Measurements from ENCODE around the gene BDKRB1.

The BDKRB1 gene

DNA sequence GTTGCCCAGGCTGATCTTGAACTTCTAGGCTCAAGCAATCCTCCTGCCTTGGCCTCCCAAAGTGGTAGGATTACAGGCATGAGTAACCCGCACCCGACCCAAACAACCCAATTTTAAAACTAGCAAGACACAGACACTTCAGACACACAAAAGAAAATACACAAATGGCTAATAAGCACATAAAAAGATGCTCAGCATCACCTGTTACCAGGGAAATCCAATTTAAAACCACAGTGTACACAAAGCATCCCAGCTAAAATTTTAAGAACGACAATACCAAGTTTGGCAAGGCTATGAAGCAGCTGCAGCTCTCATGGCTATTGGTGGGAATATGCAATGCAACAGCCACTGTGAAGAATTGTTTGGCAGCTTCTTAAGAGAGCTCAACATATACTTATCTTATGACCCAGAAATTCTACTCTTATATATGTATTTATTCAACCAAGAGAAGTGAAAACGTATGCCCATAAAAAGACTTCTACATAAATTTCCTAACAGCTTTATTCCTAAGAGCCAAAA, 42.0 kb downstream of the BDKRB1 start:
- Histone ChIP-seq H3K27ac (ENCODE audit: low read depth, low read length) (no peak overlapping the region), H3K4me3 (ENCODE audit: insufficient read depth, low read length, poor library complexity, severe bottlenecking) (no peak overlapping the region), H3K9me3 (ENCODE audit: insufficient read depth, low read length) (no peaks in the 10 kb centered on the region), H3K9me2 (replicated peaks; ENCODE audit: insufficient read depth, low read length) (no peaks in the 10 kb centered on the region), H2AFZ (ENCODE audit: low read depth, low read length, severe bottlenecking) (no peak overlapping the region), H3K4me2 (ENCODE audit: low read depth, low read length, poor library complexity, severe bottlenecking) (no peak overlapping the region), H3K9ac (ENCODE audit: low read length) (no peak overlapping the region), H4K20me1 (ENCODE audit: low read depth, low read length) (no peaks in the 10 kb centered on the region), H3K36me3 (ENCODE audit: low read length) (no peaks in the 10 kb centered on the region), H3K27me3 (ENCODE audit: low read length) (no peaks in the 10 kb centered on the region), H3K79me2 (ENCODE audit: insufficient read depth, low read length) (no peaks in the 10 kb centered on the region), H3F3A (ENCODE audit: insufficient read depth) (no peaks in the 10 kb centered on the region)
- TF ChIP-seq, protein P1, sequence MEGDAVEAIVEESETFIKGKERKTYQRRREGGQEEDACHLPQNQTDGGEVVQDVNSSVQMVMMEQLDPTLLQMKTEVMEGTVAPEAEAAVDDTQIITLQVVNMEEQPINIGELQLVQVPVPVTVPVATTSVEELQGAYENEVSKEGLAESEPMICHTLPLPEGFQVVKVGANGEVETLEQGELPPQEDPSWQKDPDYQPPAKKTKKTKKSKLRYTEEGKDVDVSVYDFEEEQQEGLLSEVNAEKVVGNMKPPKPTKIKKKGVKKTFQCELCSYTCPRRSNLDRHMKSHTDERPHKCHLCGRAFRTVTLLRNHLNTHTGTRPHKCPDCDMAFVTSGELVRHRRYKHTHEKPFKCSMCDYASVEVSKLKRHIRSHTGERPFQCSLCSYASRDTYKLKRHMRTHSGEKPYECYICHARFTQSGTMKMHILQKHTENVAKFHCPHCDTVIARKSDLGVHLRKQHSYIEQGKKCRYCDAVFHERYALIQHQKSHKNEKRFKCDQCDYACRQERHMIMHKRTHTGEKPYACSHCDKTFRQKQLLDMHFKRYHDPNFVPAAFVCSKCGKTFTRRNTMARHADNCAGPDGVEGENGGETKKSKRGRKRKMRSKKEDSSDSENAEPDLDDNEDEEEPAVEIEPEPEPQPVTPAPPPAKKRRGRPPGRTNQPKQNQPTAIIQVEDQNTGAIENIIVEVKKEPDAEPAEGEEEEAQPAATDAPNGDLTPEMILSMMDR (IDR thresholded peaks at IDR 0.05; ENCODE audit: insufficient read depth, low read length, poor library complexity, severe bottlenecking) = no peak
- no peak for TF ChIP-seq EZH2phosphoT487 (conservative IDR thresholded peaks at IDR 0.05; ENCODE audit: low read length)

DNA sequence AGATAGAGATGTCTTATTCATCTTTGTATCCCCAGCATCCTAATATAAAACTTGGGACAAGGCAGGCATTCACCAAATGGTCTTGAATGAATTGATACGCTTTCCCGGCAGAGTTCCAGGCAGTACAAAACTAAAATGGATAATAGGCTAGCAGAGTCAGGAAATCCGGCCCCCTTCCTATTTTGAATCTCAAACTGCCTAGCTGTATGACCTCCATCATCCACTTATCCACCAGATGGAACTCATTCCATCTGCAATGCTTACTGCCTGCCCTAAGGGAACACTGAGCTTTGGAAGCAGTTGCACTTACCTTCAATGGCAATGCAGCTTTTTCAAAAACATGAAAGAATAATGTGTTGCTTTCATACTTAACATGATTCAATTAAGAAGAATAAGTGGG, 43.4 kb downstream of the BDKRB1 start:
- H3K4me2 ChIP-seq (ENCODE audit: low read depth, low read length, poor library complexity, severe bottlenecking) = no peak overlapping the region
- no peak overlapping the region for H3K4me3 ChIP-seq (ENCODE audit: insufficient read depth, low read length, poor library complexity, severe bottlenecking)
- H3F3A ChIP-seq (ENCODE audit: insufficient read depth) = no peaks in the 10 kb centered on the region
- no peaks in the 10 kb centered on the region for H3K9me3 ChIP-seq (ENCODE audit: insufficient read depth, low read length)
- no peaks in the 10 kb centered on the region for H4K20me1 ChIP-seq (ENCODE audit: low read depth, low read length)
- no peak overlapping the region for H3K9ac ChIP-seq (ENCODE audit: low read length)
- no peak overlapping the region for H3K27ac ChIP-seq (ENCODE audit: low read depth, low read length)
- H3K36me3 ChIP-seq (ENCODE audit: low read length) = no peaks in the 10 kb centered on the region
- TF ChIP-seq EZH2phosphoT487 (conservative IDR thresholded peaks at IDR 0.05; ENCODE audit: low read length) = no peak
- TF ChIP-seq, protein P1 (IDR thresholded peaks at IDR 0.05; ENCODE audit: insufficient read depth, low read length, poor library complexity, severe bottlenecking) = no peak
- no peaks in the 10 kb centered on the region for H3K9me2 ChIP-seq (replicated peaks; ENCODE audit: insufficient read depth, low read length)
- no peak overlapping the region for H2AFZ ChIP-seq (ENCODE audit: low read depth, low read length, severe bottlenecking)
- no peaks in the 10 kb centered on the region for H3K27me3 ChIP-seq (ENCODE audit: low read length)
- H3K79me2 ChIP-seq (ENCODE audit: insufficient read depth, low read length) = no peaks in the 10 kb centered on the region

DNA sequence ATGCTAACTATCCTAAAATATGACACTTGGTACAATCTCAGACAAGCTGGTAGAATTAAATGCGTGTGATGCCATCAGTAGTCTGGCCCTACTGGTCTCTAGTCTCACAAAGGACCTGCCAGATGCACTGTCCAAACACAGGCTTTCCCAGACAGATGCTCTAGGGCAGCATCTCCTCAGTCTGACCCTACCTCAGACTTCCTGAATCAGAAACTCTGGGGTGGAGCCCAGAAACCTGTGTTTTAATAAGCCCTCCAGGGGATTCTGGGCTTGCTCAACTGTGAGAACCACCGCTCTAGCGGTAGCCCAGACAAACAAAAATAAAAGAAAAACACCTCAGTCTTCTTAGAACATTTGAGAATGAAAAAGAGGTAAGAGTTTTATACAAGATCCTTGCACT, 48.0 kb downstream of the BDKRB1 start:
- Histone ChIP-seq H3K9me3 (ENCODE audit: insufficient read depth, low read length) (no peaks in the 10 kb centered on the region), H3K4me2 (ENCODE audit: low read depth, low read length, poor library complexity, severe bottlenecking) (no peak overlapping the region), H3K9me2 (replicated peaks; ENCODE audit: insufficient read depth, low read length) (no peaks in the 10 kb centered on the region), H3K36me3 (ENCODE audit: low read length) (no peaks in the 10 kb centered on the region), H3K79me2 (ENCODE audit: insufficient read depth, low read length) (no peaks in the 10 kb centered on the region), H3K9ac (ENCODE audit: low read length) (no peak overlapping the region), H3F3A (ENCODE audit: insufficient read depth) (no peaks in the 10 kb centered on the region), H3K4me3 (ENCODE audit: insufficient read depth, low read length, poor library complexity, severe bottlenecking) (no peak overlapping the region), H2AFZ (ENCODE audit: low read depth, low read length, severe bottlenecking) (no peak overlapping the region), H3K27ac (ENCODE audit: low read depth, low read length) (no peak overlapping the region), H4K20me1 (ENCODE audit: low read depth, low read length) (no peaks in the 10 kb centered on the region), H3K27me3 (ENCODE audit: low read length) (no peaks in the 10 kb centered on the region)
- TF ChIP-seq EZH2phosphoT487 (conservative IDR thresholded peaks at IDR 0.05; ENCODE audit: low read length) = no peak
- TF ChIP-seq, protein P1 (IDR thresholded peaks at IDR 0.05; ENCODE audit: insufficient read depth, low read length, poor library complexity, severe bottlenecking) = no peak
